HG02763 (cell line): Measurements from ENCODE around the gene NRARP.

Source experiments
- ATAC-seq: cut with Tn5 transposase; IDR thresholded peaks from one replicate; pipeline ENCODE4 v1.9.1; 2021; ENCODE audit warnings: mild to moderate bottlenecking, moderate library complexity; ENCODE audit not compliant: unreplicated experiment

The NRARP gene

GRCh38 chr9:137300567-137301080, 1.4 kb downstream of the NRARP start:
- no peak for ATAC-seq

GRCh38 chr9:137299938-137300337, 2.1 kb downstream of the NRARP start:
- ATAC-seq, result no peak

- ATAC-seq, result no peak
Observed at GRCh38 chr9:137299203-137299565, 2.9 kb downstream of the NRARP start.

- ATAC-seq, result no peak
Observed at GRCh38 chr9:137298401-137299202, 3.5 kb downstream of the NRARP start.

GRCh38 chr9:137297966-137298365, 4.1 kb downstream of the NRARP start:
- no peak for ATAC-seq

GRCh38 chr9:137296670-137297664, 5.1 kb downstream of the NRARP start:
- ATAC-seq, result no peak

- ATAC-seq, result no peak
Observed at GRCh38 chr9:137295849-137296669, 6.0 kb downstream of the NRARP start.

- no peak for ATAC-seq
Observed at GRCh38 chr9:137295238-137295811, 6.7 kb downstream of the NRARP start.

- ATAC-seq, result no peak
Observed at GRCh38 chr9:137294681-137295237, 7.3 kb downstream of the NRARP start.

GRCh38 chr9:137294091-137294680, 7.9 kb downstream of the NRARP start:
- no peak for ATAC-seq

- no peak for ATAC-seq
Observed at GRCh38 chr9:137293482-137294090, 8.5 kb downstream of the NRARP start.

- no peak for ATAC-seq
Observed at GRCh38 chr9:137293094-137293481, 9.0 kb downstream of the NRARP start.

GRCh38 chr9:137286975-137287383, 15.1 kb downstream of the NRARP start:
- no peak for ATAC-seq

- ATAC-seq, result no peak
Observed at GRCh38 chr9:137281345-137282116, 20.5 kb downstream of the NRARP start.

- no peak for ATAC-seq
Observed at GRCh38 chr9:137280474-137281344, 21.4 kb downstream of the NRARP start.

- ATAC-seq, result no peak
Observed at GRCh38 chr9:137279741-137280473, 22.2 kb downstream of the NRARP start.
